A673 (cell line): Measurements from ENCODE around the gene PDE4A. TPM values are rescaled to one million over a fixed set of nuclear protein-coding genes. Genes with fewer than 3 reads are reported as not detected.

Source experiments
- BruUV-seq: library from RNA; stranded (reverse); fragments of 400-500 nt; replicated peaks from 2 replicates; lab custom pipeline; 2021; lab: Mats Ljungman, UMichigan
- CTCF ChIA-PET: fragments of 300-600 bp; sonication (Branson Sonifier 250); formaldehyde crosslinking; loops from one replicate; lab custom pipeline; 2022; ENCODE audit warnings: antibody characterized with exemption; lab: Charles Lee
- POLR2A ChIA-PET: fragments of 300-600 bp; sonication (Branson Sonifier 250); formaldehyde crosslinking; loops from one replicate; lab custom pipeline; 2022; ENCODE audit warnings: antibody characterized with exemption; ENCODE audit not compliant: low non-redundant PET; lab: Charles Lee
- DNase-seq: peaks from one replicate; pipeline ENCODE4 v3.0.0-alpha.2; 2015; ENCODE audit warnings: low spot score
- H3K27ac ChIP-seq: fragments of 200-600 bp; sonication (generic); 2 replicates; pipeline ENCODE4 v1.5.1; 2016; ENCODE audit warnings: mixed run types, low read depth, mild to moderate bottlenecking, mixed read lengths, antibody characterized with exemption, low read length; ENCODE audit not compliant: poor library complexity, severe bottlenecking
- H3K27me3 ChIP-seq: fragments of 200-600 bp; sonication (generic); replicated peaks from 2 replicates; pipeline ENCODE4 v1.6.1; 2017; ENCODE audit warnings: mixed run types, low read depth, mild to moderate bottlenecking, mixed read lengths, antibody characterized with exemption, low read length; ENCODE audit not compliant: insufficient read depth, poor library complexity
- H3K36me3 ChIP-seq: fragments of 200-600 bp; sonication (generic); 2 replicates; pipeline ENCODE4 v1.6.1; 2016; ENCODE audit warnings: mixed run types, mild to moderate bottlenecking, mixed read lengths, antibody characterized with exemption, low read length; ENCODE audit not compliant: insufficient read depth, poor library complexity, severe bottlenecking
- H3K4me1 ChIP-seq: fragments of 200-600 bp; sonication (generic); 2 replicates; pipeline ENCODE4 v1.6.1; 2017; ENCODE audit warnings: mixed run types, mild to moderate bottlenecking, mixed read lengths, antibody characterized with exemption, low read length; ENCODE audit not compliant: insufficient read depth, poor library complexity, severe bottlenecking
- H3K4me3 ChIP-seq: fragments of 200-600 bp; sonication (generic); 2 replicates; pipeline ENCODE4 v1.5.1; 2016; ENCODE audit warnings: low read depth, mixed run types, mild to moderate bottlenecking, mixed read lengths, low read length; ENCODE audit not compliant: poor library complexity, severe bottlenecking
- H3K9me3 ChIP-seq: fragments of 200-600 bp; sonication (generic); 2 replicates; pipeline ENCODE4 v1.6.1; 2016; ENCODE audit warnings: mixed run types, low read depth, mild to moderate bottlenecking, mixed read lengths, antibody characterized with exemption, low read length; ENCODE audit not compliant: poor library complexity, severe bottlenecking
- EZH2 ChIP-seq: fragments of 200-600 bp; sonication (generic); IDR thresholded peaks from 2 replicates; pipeline ENCODE4 v1.6.1; 2017; ENCODE audit warnings: borderline replicate concordance, low read depth, mild to moderate bottlenecking, mixed read lengths, antibody characterized with exemption, low read length; ENCODE audit not compliant: poor library complexity, severe bottlenecking
- intact Hi-C: fragments of 100-400 bp; cut with micrococcal nuclease; formaldehyde crosslinking; loops from one replicate; pipeline ENCODE4 v1.10.0; 2022; ENCODE audit not compliant: unreplicated experiment
- total RNA-seq: library from RNA; stranded (reverse); gene quantifications from 2 replicates; pipeline ENCODE4 v1.2.3, GENCODE V29; 2021
- TF ChIP-seq, protein P1 (sequence below): fragments of 300-800, 200-600 bp; sonication (generic); conservative IDR thresholded peaks from 2 replicates; pipeline ENCODE4 v1.5.1; 2017; ENCODE audit warnings: low read depth, mild to moderate bottlenecking, antibody characterized with exemption, low read length, moderate library complexity, mixed read lengths

The PDE4A gene
- total RNA-seq, 1 experiment from 2014 or later: 40.1 TPM

DNA sequence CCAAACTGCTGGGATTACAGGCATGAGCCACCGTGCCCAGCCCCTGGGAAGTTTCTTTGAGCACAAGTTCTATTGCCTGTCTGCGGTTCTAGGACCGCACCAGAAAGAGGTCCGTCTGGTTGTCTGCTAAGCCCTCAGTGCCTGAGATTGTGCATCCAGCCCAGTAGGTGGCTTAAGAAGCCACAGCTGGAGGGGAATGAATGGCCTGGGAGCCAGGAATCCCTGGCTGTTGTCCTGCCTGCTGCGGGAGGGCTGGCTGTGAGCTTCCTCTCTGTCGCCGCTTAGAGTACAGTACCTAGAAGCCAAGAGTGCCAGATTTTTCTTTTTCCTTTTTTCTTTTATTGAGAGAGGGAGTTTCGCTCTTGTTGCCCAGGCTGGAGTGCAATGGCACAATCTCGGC lies 35.8 kb upstream of the PDE4A start:
- intact Hi-C loops: loop anchor here (5.0 kb wide), 1 partner anchor 47 kb away; the partner anchor contains the start of gene ICAM3
- BruUV-seq: no TSS peak
- no peaks in the 10 kb centered on the region for H3K36me3 ChIP-seq
- H3K27me3 ChIP-seq: no peaks in the 10 kb centered on the region
- DNase-seq: no peak
- ChIA-PET POLR2A (no interaction called here), CTCF (no interaction called here)
- H3K9me3 ChIP-seq: no peaks in the 10 kb centered on the region
- TF ChIP-seq EZH2: no peak
- TF ChIP-seq, protein P1, sequence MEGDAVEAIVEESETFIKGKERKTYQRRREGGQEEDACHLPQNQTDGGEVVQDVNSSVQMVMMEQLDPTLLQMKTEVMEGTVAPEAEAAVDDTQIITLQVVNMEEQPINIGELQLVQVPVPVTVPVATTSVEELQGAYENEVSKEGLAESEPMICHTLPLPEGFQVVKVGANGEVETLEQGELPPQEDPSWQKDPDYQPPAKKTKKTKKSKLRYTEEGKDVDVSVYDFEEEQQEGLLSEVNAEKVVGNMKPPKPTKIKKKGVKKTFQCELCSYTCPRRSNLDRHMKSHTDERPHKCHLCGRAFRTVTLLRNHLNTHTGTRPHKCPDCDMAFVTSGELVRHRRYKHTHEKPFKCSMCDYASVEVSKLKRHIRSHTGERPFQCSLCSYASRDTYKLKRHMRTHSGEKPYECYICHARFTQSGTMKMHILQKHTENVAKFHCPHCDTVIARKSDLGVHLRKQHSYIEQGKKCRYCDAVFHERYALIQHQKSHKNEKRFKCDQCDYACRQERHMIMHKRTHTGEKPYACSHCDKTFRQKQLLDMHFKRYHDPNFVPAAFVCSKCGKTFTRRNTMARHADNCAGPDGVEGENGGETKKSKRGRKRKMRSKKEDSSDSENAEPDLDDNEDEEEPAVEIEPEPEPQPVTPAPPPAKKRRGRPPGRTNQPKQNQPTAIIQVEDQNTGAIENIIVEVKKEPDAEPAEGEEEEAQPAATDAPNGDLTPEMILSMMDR: no peak
- no peak overlapping the region for H3K27ac ChIP-seq
- H3K4me1 ChIP-seq: peaks cover 3% of the 10 kb centered on the region
- H3K4me3 ChIP-seq: no peak overlapping the region

DNA sequence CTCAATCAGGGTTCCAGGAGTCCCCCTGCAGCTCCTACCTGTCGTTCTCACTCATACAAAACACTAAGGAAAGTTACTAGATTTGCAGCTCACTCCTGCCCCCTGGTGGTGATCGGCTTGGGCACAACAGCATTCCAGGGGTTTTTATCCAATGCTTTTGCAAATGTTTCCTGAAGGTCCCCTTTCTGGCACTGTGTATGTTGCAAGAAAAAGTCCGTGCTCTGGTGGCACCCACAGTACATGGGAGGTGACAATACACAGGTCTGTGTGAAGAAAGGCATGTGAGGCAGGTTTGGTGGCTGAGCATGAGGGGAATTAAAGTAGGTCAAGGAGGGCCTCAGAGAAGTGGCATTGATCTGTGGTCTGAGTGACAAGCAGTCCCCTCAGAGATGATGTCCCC lies 31.4 kb upstream of the PDE4A start:
- TF ChIP-seq EZH2: no peak
- TF ChIP-seq, protein P1: peak; percentile 97
- POLR2A ChIA-PET: interaction anchor here (0.9 kb wide), 1 partner anchor 129 kb away, joined by 11 read pairs; no protein-coding TSS in a partner anchor
- no peak overlapping the region for H3K4me3 ChIP-seq
- peak; percentile 86 for DNase-seq
- H3K27ac ChIP-seq: no peak overlapping the region
- H3K36me3 ChIP-seq: peaks cover 39% of the 10 kb centered on the region
- intact Hi-C loops: loop anchor here (1.0 kb wide), 1 partner anchor 120 kb away; no protein-coding TSS in a partner anchor
- no peaks in the 10 kb centered on the region for H3K4me1 ChIP-seq
- no peaks in the 10 kb centered on the region for H3K9me3 ChIP-seq
- CTCF ChIA-PET: interaction anchor here (0.5 to 1.8 kb wide), 10 partner anchors 8 to 503 kb away, joined by 3 to 50 read pairs (median 5); partner anchors contain the start of genes ICAM1 and TYK2
- BruUV-seq: TSS peak; percentile 21
- H3K27me3 ChIP-seq: no peaks in the 10 kb centered on the region

DNA sequence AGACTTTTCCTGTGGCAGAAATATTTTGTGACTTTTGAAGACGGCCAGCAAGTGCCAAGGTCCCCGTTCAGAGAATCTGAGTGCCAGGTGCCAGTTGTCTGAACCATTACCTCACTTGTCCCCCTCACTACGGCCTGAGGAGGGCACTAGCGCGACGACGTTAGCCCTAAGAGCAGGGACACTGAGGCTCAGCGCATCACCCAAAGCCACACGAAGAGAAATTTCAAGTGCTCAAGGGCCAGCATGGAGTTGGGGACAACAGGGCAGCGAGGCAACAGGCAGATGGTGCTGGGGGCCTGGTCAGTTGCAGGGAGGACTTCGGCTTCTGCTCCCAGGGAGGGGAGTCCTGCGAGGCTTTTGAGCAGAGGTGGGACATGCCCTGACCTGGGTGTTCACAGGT lies 30.5 kb upstream of the PDE4A start:
- intact Hi-C loops: loop anchor here (1.0 to 5.0 kb wide), 3 partner anchors 121 to 458 kb away; no protein-coding TSS in a partner anchor
- H3K4me1 ChIP-seq: no peaks in the 10 kb centered on the region
- ChIA-PET POLR2A (no interaction called here), CTCF (interaction anchor here (0.6 to 1.8 kb wide), 8 partner anchors 9 to 158 kb away, joined by 3 to 50 read pairs (median 9); partner anchors contain the start of genes ICAM1, ICAM5 and TYK2)
- no peak overlapping the region for H3K27ac ChIP-seq
- no peak for TF ChIP-seq EZH2
- TF ChIP-seq, protein P1: peak; percentile 42
- no peaks in the 10 kb centered on the region for H3K27me3 ChIP-seq
- DNase-seq: peak; percentile 56
- H3K36me3 ChIP-seq: peaks cover 42% of the 10 kb centered on the region
- no peak overlapping the region for H3K4me3 ChIP-seq
- BruUV-seq: no TSS peak
- H3K9me3 ChIP-seq: no peaks in the 10 kb centered on the region
